Activated effector memory CD4-positive, alpha-beta T cell treated with Interleukin-2 at 50 U/mL for 16 hours (primary cell): Measurements from ENCODE around the gene CTRB2.
"Not testable (repeated sequence)": the region's sequence is repeated elsewhere in the genome, so short reads cannot be mapped to it uniquely, and the experiment has no call there.

Source experiments
- DNase-seq: peaks from one replicate; pipeline ENCODE4 v3.0.0-alpha.2; 2020

CTRB2 gene

GRCh38 chr16:75225678-75226515 is 18.9 kb upstream of the CTRB2 start:
- no peak for DNase-seq

DNA sequence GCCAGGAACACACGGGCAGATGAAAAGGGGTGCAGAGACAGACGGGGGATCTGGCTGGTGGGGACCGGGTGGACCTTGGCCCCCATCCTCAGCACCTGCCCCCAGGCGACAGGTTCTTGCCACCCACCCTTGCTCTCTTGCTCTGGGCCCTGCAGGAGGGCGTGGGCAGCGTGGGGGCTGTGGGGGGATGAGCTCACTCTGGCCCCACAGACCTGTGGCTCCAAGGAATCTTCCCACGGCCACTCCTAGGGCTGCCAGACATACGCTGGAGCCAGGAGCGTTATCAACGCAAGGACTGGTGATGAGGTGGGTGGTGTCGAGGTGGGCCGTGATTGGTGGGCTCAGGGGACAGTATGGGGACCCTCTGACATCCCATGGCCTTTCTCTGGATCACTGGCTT is 18.1 kb upstream of the CTRB2 start:
- DNase-seq, result no peak

DNA sequence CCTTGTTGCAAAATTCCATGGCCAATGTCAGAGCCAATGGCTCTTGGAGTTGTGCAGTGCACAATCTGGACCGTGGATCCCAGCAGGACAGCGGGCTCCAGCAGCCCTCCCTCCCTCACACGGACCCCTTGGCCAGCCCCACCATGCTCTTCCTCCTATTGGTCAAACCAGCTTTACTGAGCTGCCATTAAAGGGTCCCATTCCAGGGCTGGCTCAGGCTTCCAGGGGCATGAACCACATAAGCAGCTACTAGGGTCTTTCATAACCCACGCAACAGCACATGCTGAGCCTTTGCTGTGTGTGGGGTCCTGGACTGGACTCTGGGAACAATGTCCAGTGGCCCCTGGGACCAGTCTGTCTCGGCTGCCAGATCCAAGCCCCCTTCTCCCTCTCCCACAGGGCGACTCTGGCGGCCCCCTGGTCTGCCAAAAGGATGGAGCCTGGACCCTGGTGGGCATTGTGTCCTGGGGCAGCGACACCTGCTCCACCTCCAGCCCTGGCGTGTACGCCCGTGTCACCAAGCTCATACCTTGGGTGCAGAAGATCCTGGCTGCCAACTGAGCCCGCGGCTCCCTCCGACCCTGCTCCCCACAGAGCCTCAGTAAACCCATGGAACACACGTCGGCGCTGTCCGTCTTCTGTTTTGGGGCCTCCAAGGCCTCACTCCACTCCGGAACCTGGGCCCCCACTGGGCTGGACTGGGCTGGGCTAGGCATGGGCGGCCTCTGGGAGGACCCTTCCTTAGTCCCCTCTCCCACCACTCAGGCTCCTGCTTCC is 17.5 kb upstream of the CTRB2 start:
- DNase-seq, result no peak

DNA sequence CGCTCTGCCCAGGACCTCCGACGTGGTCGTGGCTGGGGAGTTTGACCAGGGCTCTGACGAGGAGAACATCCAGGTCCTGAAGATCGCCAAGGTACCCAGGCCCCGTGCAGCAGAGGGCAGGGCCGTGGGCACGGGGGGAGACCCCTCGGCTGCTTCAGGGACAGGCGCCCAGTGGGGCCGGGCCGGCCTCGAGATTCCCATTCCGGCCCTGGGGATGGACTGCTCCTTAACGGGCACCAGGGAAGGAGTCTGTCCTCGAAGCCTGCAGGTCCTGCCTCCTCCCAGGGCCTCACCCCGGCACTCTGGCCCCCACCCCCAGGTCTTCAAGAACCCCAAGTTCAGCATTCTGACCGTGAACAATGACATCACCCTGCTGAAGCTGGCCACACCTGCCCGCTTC is 16.2 kb upstream of the CTRB2 start:
- DNase-seq, result not testable (repeated sequence)

GRCh38 chr16:75222271-75222783 is 15.4 kb upstream of the CTRB2 start:
- no peak for DNase-seq

- no peak for DNase-seq
Observed at GRCh38 chr16:75219838-75220237, 12.9 kb upstream of the CTRB2 start.

GRCh38 chr16:75219088-75219487 is 12.1 kb upstream of the CTRB2 start:
- DNase-seq, result no peak

DNA sequence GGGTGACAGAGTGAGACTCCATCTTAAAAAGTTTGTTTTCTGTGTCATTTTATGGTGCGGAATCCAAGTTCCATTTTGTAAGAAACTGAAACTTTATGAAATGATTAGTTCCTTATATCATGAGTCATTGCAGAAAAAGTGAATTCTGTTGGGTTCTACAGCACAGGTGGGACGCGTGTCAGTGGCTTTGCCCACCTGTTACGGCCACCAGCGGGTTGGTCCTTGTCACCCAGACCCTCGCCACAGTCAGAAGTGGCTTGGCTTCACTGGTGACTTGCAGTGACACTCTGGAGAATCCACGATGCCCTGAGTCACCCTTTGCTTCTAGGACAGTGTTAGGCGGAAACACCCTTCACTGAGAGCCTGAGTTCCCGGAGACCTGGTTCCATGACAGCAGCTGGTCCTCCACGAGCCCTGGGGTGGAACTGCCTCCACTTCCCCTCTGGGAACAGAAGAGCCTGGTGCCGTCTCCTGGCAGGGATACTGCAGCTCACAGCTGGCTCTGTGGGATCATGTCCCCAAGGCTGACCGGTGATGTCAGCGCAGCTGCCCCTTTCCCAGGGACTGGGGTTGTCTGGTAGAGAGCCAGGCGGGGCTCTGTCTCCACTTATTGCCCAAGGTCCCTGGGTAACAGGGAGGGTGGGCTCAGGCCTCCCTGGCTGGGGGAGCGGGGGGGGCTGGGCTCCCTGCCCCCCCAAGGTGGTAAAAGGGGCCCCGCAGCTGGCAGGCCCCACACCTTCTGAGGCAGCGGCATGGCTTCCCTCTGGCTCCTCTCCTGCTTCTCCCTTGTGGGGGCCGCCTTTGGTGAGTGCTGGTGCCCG is 11.5 kb upstream of the CTRB2 start, which contains the start of gene CTRB1:
Gene CTRB1 (plus strand): TSS at position 733 of the 821 bp plus-strand sequence. CDS start 20 bp downstream, at position 753.
- no peak for DNase-seq

DNA sequence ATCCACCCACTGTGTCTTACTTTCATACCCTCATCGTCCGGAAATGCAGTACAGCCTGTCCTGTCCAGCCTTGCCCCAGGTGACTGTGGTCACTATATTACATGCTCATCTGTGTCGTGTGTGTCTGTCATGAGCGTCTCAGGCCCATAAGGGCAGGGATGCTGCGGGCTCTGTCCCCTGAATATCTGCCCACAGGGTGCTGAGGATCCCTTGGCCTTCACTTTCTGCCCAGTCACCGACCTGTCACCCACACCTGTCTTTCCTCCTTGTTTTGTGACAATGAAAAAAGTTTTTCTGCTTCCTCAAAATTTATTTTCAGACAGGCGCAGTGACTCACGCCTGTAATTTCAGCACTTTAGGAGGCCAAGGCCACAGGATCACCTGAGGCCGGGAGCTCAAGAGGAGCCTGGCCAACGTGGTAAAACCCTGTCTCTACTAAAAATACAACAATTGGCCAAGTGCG is 10.5 kb upstream of the CTRB2 start:
- no peak for DNase-seq

GRCh38 chr16:75216576-75216975 is 9.6 kb upstream of the CTRB2 start:
- DNase-seq, result no peak

GRCh38 chr16:75216127-75216526 is 9.2 kb upstream of the CTRB2 start:
- no peak for DNase-seq

DNA sequence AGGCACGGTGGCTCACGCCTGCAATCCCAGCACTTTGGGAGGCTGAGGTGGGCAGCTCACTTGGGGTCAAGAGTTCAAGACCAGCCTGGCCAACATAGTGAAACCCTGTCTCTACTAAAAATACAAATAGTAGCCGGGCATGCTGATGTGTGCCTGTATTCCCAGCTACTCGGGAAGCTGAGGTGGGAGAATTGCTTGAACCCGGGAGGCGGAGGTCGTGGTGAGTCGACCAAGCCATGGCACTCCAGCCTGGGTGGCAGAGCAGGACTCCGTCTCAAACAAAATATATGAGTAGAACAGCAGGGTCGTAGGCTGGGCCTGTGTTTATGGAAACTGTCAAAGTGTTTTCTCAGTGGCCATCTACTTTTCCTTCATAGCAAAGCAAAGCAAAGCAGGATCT is 4.3 kb upstream of the CTRB2 start:
- not testable (repeated sequence) for DNase-seq

- DNase-seq, result no peak
Observed at GRCh38 chr16:75209944-75210343, 3.0 kb upstream of the CTRB2 start.

DNA sequence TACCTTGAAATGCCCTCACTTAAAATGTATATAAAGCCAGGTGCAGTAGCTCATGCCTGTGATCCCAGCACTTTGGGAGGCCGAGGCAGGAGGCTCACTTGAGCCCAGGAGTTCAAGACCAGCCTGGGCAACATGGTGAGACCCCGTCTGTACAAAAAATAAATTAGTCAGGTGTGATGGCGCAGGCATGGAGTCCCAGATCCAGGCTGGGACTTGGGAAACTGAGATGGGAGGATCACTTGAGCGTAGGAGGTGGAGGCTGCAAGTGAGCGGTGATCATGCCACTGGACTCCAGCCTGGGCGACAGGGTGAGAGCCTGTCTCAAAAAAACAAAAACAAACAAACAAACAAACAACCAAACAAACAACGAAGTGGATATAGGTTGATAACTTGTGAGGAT is 2.6 kb upstream of the CTRB2 start:
- DNase-seq, result not testable (repeated sequence)

DNA sequence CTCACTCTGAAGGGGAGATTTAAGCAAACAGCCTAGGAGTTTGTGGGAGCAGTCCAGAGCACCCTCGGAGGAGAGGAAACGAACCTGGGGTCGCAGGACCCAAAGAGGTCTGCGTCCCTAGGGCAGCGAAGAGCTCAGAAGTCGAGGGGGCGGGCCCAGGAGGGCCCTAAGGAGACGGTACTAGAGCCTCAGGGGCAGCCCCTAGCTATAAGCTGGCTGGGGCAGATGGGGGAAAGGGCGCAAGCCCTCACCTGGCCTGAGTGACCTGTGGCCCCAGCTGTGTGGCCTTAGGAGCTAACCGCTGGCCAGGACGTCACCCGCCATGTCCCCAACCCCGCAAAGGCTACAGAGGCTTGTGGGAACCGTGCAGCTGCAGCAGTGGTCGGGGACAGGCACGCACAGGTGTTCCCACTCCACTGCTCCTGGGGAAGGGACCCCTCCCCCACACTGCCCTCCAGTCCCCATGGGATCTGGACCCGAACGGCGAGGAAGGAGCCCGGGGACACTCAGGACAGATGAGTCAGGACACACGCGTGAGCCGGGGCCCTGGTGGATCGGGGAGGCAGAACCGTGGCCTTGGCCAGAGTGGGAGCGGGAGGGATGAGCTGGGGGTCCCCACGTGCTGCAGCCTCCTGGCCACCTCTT is 2.0 kb upstream of the CTRB2 start:
- DNase-seq, result no peak

DNA sequence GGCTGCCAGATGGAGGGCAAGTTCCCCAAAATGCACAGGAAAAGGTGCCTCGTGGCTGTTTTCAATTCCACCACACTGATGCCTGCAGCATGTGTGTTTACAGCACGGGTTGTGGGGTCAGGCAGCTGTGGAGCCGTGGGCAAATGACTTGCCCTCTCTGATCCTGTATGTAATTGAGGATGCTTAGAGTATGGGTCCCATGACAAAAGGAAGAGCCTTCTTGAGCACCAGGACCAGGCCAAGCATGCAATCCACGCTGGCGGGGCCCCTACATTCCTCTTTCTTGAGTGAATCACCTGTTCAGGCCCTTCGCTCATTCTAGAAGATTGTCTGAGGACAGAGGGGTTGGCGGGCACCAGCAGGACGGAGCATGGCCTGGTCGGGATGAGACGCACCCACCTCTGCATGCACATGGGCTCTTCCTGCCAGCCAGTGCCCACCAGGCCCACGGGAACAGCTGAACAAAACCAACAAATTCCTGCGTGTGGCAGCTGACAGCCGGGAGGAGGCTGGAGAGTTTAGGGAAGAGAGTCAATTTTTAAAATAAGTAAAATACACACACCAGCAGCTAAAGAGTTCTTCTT is 1.4 kb upstream of the CTRB2 start:
- no peak for DNase-seq

DNA sequence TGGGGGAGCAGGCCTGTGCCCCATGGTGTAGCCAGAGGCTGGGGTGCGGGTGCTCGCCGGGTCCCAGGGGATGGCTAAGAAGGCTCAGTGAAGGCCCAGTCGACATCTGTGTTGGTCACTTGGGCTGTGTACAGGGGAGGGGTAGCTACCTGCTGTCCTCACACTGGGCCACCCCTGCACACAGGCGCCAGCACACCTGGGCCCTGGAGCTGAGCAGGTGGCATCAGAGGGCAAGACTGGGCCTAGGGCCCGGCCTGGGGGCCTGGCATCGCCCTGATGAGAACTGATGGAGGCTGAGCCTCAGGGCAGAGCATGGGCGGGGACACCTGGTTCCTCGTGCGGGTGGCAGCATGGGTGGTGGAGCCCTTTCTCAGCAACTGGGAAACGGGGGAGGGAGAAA is 870 bp upstream of the CTRB2 start:
- DNase-seq, result no peak

DNA sequence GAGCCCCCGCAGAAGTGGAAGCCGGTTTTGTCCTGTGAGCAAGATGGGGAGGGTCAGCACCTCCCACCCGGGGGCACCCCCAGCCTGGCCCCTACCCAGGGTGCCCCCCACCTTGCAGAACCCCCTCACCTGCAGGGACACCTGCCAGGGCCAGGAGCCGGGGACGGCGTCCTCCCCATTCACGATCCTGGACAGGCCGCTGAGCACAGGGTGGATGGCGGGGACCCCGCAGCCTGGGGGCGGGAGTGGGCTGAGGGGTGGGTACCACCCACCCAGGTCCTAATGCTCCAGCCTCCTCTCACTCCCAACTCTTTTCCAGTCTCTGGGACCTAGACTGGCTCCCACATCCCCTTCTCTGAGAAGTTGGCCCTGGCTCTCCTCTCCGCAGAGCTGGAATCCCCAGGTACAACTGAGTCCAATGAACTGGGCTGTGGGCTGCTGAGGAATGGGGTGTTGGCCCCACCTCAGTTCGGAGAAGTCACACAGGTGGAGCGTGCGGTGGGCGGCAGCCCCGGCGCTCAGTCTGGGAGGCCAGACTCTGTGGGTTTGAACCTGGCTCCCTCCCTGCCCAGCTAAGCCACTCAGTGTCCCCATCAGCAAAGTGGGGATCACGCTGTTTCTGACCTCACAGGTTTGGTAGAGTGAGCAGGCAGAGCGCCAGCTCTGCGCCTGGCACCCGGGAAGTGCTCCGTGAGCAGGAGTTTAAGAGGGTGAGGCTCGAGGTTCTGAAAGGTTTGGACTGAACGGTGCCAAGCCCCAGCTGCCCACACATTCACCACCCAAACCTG is 806 bp downstream of the CTRB2 start:
- not testable (repeated sequence) for DNase-seq

DNA sequence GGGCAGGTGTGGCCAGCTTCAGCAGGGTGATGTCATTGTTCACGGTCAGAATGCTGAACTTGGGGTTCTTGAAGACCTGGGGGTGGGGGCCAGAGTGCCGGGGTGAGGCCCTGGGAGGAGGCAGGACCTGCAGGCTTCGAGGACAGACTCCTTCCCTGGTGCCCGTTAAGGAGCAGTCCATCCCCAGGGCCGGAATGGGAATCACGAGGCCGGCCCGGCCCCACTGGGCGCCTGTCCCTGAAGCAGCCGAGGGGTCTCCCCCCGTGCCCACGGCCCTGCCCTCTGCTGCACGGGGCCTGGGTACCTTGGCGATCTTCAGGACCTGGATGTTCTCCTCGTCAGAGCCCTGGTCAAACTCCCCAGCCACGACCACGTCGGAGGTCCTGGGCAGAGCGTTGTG is 1.5 kb downstream of the CTRB2 start:
- not testable (repeated sequence) for DNase-seq

GRCh38 chr16:75204905-75205304 is 2.1 kb downstream of the CTRB2 start:
- not testable (repeated sequence) for DNase-seq

- DNase-seq, result no peak
Observed at GRCh38 chr16:75204410-75204758, 2.6 kb downstream of the CTRB2 start.
